A549 treated with CpdA at 1 μM for 4 hours (cell line): ENCODE data around the gene BAK1. TPM values are rescaled to one million over a fixed set of nuclear protein-coding genes. Genes with fewer than 3 reads are reported as not detected.

Experiments used
- total RNA-seq: library from RNA; stranded (reverse); fragments of 200-300 nt; extraction: Qiagen RNA extraction; gene quantifications from 5 replicates; pipeline ENCODE4 v1.2.3, GENCODE V29; 2022; ENCODE audit warnings: low read depth

BAK1 gene
- 32.0 to 39.3 TPM (median 38.0 TPM) in 5 replicates for total RNA-seq

DNA sequence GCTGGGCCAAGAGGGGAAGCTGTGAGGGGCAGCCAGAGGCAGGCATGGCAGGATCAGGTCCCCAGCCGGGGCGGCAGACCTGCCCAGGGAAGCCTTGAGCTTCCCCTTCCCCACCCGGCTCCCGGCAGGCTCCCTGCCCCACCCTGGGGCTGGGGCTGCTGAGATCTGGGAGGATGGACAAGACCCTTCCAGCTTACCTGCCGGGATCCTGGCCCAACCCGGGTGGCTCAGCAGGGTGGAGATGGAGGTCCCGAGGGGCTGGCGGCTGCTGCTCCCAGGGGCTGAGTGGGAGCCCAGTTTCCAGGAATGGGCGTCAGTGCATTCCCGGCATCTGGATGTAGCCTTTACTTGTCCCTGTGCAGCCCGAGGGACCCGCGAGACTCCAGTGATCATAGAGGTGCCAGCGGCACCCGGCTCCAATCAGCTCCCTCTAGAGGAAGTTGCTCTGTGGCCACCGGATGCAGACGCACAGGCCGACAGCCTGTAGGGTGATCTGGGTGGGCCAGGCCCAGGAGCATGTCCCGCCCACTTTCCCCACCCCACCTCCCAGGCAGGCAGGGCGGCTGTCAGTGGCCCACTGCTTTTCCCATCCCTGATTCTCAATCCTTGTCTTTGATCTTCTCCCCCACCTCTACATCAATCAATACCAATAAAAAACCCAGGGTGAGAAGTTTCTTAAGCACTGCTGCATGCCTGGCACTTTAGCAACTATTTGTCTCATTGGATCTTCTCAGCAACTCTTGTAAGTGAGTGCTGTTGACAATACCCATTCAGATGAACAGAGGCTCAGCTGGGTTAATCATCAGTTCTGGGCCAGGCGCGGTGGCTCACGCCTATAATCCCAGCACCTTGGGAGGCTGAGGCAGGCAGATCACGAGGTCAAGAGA, at the start of gene BAK1:
Gene BAK1 (minus strand): TSS at position 449 of the 887 bp plus-strand sequence. CDS start 2,672 bp downstream, outside the sequence.

DNA sequence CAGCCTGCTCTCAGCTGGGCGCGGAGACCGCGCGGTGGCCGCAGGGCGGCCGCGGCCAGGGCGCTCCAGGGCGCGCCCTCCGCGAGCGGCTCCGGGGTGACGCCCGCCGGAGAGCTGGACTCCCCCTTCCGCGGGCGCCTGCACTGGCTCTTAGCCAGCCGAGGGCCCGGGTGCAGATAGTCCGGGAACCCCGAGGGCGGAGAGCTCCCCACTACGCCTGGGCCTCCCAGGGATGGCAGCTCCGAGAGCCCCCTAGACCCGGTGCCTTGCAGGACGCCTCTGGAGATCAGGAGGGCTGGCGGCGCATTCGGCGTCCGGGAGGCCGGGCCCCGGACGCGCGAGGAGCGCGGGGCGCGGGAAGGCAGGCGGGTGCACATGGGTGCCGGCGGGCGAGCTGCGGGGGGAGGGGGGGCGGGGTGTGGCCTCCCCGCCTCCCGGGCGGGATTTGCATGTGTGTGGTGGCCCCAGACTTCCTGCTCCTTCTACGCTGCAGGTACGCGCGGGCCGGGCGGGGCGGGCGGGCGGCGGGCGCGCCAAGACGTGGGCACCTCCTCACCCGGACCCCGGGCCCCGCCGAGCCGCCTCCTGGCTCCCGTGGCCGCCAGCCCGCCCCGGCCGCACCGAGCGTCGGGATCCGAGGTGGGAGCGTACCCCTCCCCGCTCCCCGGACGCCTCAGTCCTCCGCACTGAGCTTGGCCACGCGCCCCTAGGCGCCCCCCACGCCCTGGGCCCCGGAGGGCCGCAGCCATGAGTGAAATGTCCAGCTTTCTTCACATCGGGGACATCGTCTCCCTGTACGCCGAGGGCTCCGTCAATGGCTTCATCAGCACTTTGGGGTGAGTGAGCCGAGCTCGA, 41.0 kb upstream of the BAK1 start, which contains the start of gene ITPR3:
Gene ITPR3 (plus strand): TSS at position 467 of the 855 bp plus-strand sequence. CDS start 281 bp downstream, at position 748.

Other genes starting within 250 kb of the BAK1 start
- 40.9 to 46.6 TPM (median 43.1 TPM) in 5 replicates for gene KIFC1, start 188.5 kb downstream of the BAK1 start, total RNA-seq
- 14.1 to 20.9 TPM (median 18.6 TPM) in 5 replicates for gene PHF1, start 169.3 kb downstream of the BAK1 start, total RNA-seq
- 172 to 231 TPM (median 211 TPM) in 5 replicates for gene CUTA, start 162.2 kb downstream of the BAK1 start, total RNA-seq
- gene SYNGAP1, start 160.2 kb downstream of the BAK1 start, total RNA-seq = 3.9 to 6.9 TPM (median 4.9 TPM) in 5 replicates
- gene ZBTB9, start 125.7 kb downstream of the BAK1 start, total RNA-seq = 11.6 to 12.5 TPM (median 11.7 TPM) in 5 replicates
- 32.8 to 46.5 TPM (median 37.0 TPM) in 5 replicates for gene ITPR3, start 41.0 kb upstream of the BAK1 start, total RNA-seq
- 60.5 to 114 TPM (median 102 TPM) in 5 replicates for gene UQCC2, start 131.4 kb upstream of the BAK1 start, total RNA-seq
- gene IP6K3, start 166.6 kb upstream of the BAK1 start, total RNA-seq = 0.05 to 0.14 TPM (median 0.09 TPM) in 3 of 5 replicates, not detected in the others
- gene LEMD2, start 208.9 kb upstream of the BAK1 start, total RNA-seq = 38.7 to 47.7 TPM (median 43.4 TPM) in 5 replicates
- not detected in 5 replicates for gene MLN, start 223.7 kb upstream of the BAK1 start, total RNA-seq